Measurements from ENCODE around the gene PROC. TPM values are rescaled to one million over a fixed set of nuclear protein-coding genes. Genes with fewer than 3 reads are reported as not detected.

Gene PROC
- total and polyA plus RNA-seq, 2 of the 8 experiments (the other 6 are each of a cell fraction or from before 2014, with no cell fraction given): 1.5 to 1.6 TPM

- ChIA-PET POLR2A (ENCODE audit: partially characterized antibody) (interaction anchor here (1.0 to 1.8 kb wide), 5 partner anchors 8 to 43 kb away, joined by 3 to 5 read pairs (median 3); no protein-coding TSS in a partner anchor), CTCF (ENCODE audit: partially characterized antibody) (interaction anchor here (0.6 to 9.2 kb wide), 8 partner anchors 8 to 50 kb away, joined by 3 to 74 read pairs (median 4); partner anchors contain the start of gene PROC)
- no peak overlapping the region for H2BK12ac ChIP-seq (ENCODE audit: low read depth, low read length)
- TF ChIP-seq EP300 (IDR thresholded peaks at IDR 0.05; ENCODE audit: borderline replicate concordance in 1 of 2, low read depth in 2 of 2, low read length in 2 of 2) (no peak), ZNF274 (IDR thresholded peaks at IDR 0.05; ENCODE audit: borderline replicate concordance, extremely low read depth, low read length) (no peak), TBP (IDR thresholded peaks at IDR 0.05; ENCODE audit: low read depth, low read length) (no peak), POU5F1 (IDR thresholded peaks at IDR 0.05; ENCODE audit: low read depth, low read length) (no peak), POLR2AphosphoS5 (IDR thresholded peaks at IDR 0.05; ENCODE audit: low read depth, low read length) (no peak), MAFK (IDR thresholded peaks at IDR 0.05; ENCODE audit: low read depth, low read length) (no peak), YY1 (IDR thresholded peaks at IDR 0.05; ENCODE audit: low read depth, low read length) (no peak), HDAC6 (IDR thresholded peaks at IDR 0.05; ENCODE audit: low read depth, low read length) (no peak), SRF (IDR thresholded peaks at IDR 0.05; ENCODE audit: low read depth, low read length) (no peak)
Measured at GRCh38 chr2:127429291-127429690, 11.1 kb downstream of the PROC start.

More at GRCh38 chr2:127429291-127429690, 11.1 kb downstream of the PROC start:
- Histone ChIP-seq H3K56ac (replicated peaks; ENCODE audit: insufficient read length, low read depth, low read length) (no peak overlapping the region), H2BK120ac (replicated peaks; ENCODE audit: low read depth, low read length) (no peak overlapping the region), H2BK15ac (ENCODE audit: low read length) (no peak overlapping the region), H3K4me1 (replicated peaks in 1 of 4; ENCODE audit: control insufficient read depth in 3 of 4, insufficient read depth in 4 of 4, low read length in 3 of 4) (peaks cover 0 to 10% (median 3%) of the 10 kb centered on the region in 4 experiments; a peak in 4 of 7 replicates), H3K4me2 (ENCODE audit: insufficient read depth in 1 of 2, low read depth in 2 of 2, low read length in 2 of 2) (no peak overlapping the region), H3K27me3 (replicated peaks in 1 of 4; ENCODE audit: control insufficient read depth in 3 of 4, extremely low read depth in 1 of 4, insufficient read depth in 3 of 4, low read length in 3 of 4) (peaks cover 0 to 2% (median under 1%) of the 10 kb centered on the region in 4 experiments; a peak in 2 of 7 replicates), H3K4ac (replicated peaks; ENCODE audit: insufficient read length, low read depth, low read length) (no peak overlapping the region), H4K20me1 (replicated peaks in 1 of 2; ENCODE audit: control insufficient read depth in 1 of 2, insufficient read depth in 2 of 2, low read length in 2 of 2) (no peaks in the 10 kb centered on the region), H3K9me3 (ENCODE audit: insufficient read depth in 2 of 2, low read depth in 1 of 2, low read length in 1 of 2) (no peaks in the 10 kb centered on the region), H2AK5ac (ENCODE audit: low read depth, low read length) (no peak overlapping the region), H3K79me2 (ENCODE audit: control insufficient read depth in 1 of 2, insufficient read depth in 2 of 2, low read length in 2 of 2) (no peaks in the 10 kb centered on the region), H2AFZ (ENCODE audit: low read length) (no peak overlapping the region), H2BK20ac (ENCODE audit: low read length) (no peak overlapping the region), H3K23me2 (ENCODE audit: low read depth, low read length) (no peaks in the 10 kb centered on the region), H3K9ac (replicated peaks in 1 of 4; ENCODE audit: extremely low read depth in 1 of 4, low read depth in 3 of 4, low read length in 3 of 4) (no peak overlapping the region), H3K23ac (ENCODE audit: insufficient read length) (no peak overlapping the region), H3K36me3 (ENCODE audit: control insufficient read depth in 2 of 4, insufficient read depth in 4 of 4, low read length in 3 of 4) (no peaks in the 10 kb centered on the region), H3K27ac (ENCODE audit: low read depth, low read length) (no peak overlapping the region), H4K91ac (replicated peaks; ENCODE audit: insufficient read length, low read length) (no peak overlapping the region), H2BK5ac (ENCODE audit: low read depth, low read length) (no peak overlapping the region), H3K18ac (ENCODE audit: extremely low read depth, low read length) (no peak overlapping the region), H4K8ac (ENCODE audit: extremely low read depth, insufficient read depth, low read length) (no peak overlapping the region), H4K5ac (ENCODE audit: insufficient read length, low read depth, low read length) (no peak overlapping the region), H3K4me3 (ENCODE audit: extremely low read depth in 1 of 4, insufficient read depth in 2 of 4, low read depth in 3 of 4, low read length in 4 of 4) (no peak overlapping the region), H3K79me1 (ENCODE audit: low read depth, low read length) (no peaks in the 10 kb centered on the region), H3K14ac (ENCODE audit: insufficient read length) (no peak overlapping the region)
- WGBS, 2 experiments (ENCODE audit: extremely low coverage in 1 of 2, insufficient coverage in 1 of 2, insufficient read length in 1 of 2, insufficient replicate concordance in 2 of 2, low coverage in 1 of 2, low lambda C conversion rate in 2 of 2, missing lambda C conversion rate in 1 of 2): 86% methylated on average over 4 of the region's 4 CpGs; no CpG with 5 or more reads in 1 of the 2 experiments
- DNase-seq (ENCODE audit: low read depth in 1 of 2, low spot score in 2 of 2) (no peak), FAIRE-seq (no peak)
